HCT116 (cell line): ENCODE results near the gene DYNAP.

Source experiments
- ATF3 ChIP-seq: IDR thresholded peaks from 2 replicates; pipeline ENCODE4 v1.6.1; 2012
- CTCF ChIP-seq, 3 experiments: fragments of 200-600 bp in 1 of 3; sonication (generic) in 1 of 3; IDR thresholded peaks in 2 of 3; conservative IDR thresholded peaks in 1 of 3; 2 replicates each; pipeline ENCODE4 v1.5.1; 2012 to 2017; ENCODE audit warnings: low read depth in 2 of 3, low read length in 2 of 3, antibody characterized with exemption in 1 of 3, borderline replicate concordance in 1 of 3, control low read depth in 1 of 3, mild to moderate bottlenecking in 1 of 3, mixed read lengths in 1 of 3, mixed run types in 1 of 3, moderate library complexity in 1 of 3; ENCODE audit not compliant: insufficient read depth in 1 of 3
- EGR1 ChIP-seq: IDR thresholded peaks from 2 replicates; pipeline ENCODE4 v1.6.1; 2012; ENCODE audit warnings: low read depth
- ELF1 ChIP-seq: IDR thresholded peaks from 2 replicates; pipeline ENCODE4 v1.6.1; 2012; ENCODE audit warnings: low read depth, borderline replicate concordance
- EZH2 ChIP-seq: fragments of 200-600 bp; sonication (generic); IDR thresholded peaks from 2 replicates; pipeline ENCODE4 v1.6.1; 2017; ENCODE audit warnings: antibody characterized with exemption, mixed run types
- EZH2phosphoT487 ChIP-seq: fragments of 200-600 bp; IDR thresholded peaks from 2 replicates; pipeline ENCODE4 v1.6.1; 2018; ENCODE audit warnings: antibody characterized with exemption, borderline replicate concordance
- FOSL1 ChIP-seq: IDR thresholded peaks from 2 replicates; pipeline ENCODE4 v1.6.1; 2012; ENCODE audit warnings: low read depth
- MAX ChIP-seq: IDR thresholded peaks from 2 replicates; pipeline ENCODE4 v1.6.1; 2012
- POLR2A ChIP-seq: IDR thresholded peaks from 2 replicates; pipeline ENCODE4 v1.7.0; 2011; ENCODE audit warnings: borderline replicate concordance; ENCODE audit not compliant: insufficient read depth, insufficient read length; ENCODE audit errors: extremely low read depth
- REST ChIP-seq: IDR thresholded peaks from 2 replicates; pipeline ENCODE4 v1.6.1; 2012; ENCODE audit warnings: low read depth
- SP1 ChIP-seq: IDR thresholded peaks from 2 replicates; pipeline ENCODE4 v1.6.1; 2012; ENCODE audit warnings: low read depth
- TCF7L2 ChIP-seq: IDR thresholded peaks from 2 replicates; pipeline ENCODE4 v1.7.0; 2011; ENCODE audit warnings: borderline replicate concordance, inconsistent platforms; ENCODE audit not compliant: insufficient read depth, insufficient read length; ENCODE audit errors: extremely low read depth
- ZNF274 ChIP-seq: fragments of 200-500 bp; sonication (Bioruptor generic); IDR thresholded peaks from 2 replicates; pipeline ENCODE4 v1.6.1; 2014; ENCODE audit warnings: mild to moderate bottlenecking, low read depth, low read length, inconsistent platforms

GRCh38 chr18:54630963-54631362 lies 39.9 kb downstream of the DYNAP start:
- TF ChIP-seq EZH2 (no peak), CTCF (IDR thresholded peaks at IDR 0.05 in 2 of 3, conservative IDR thresholded peaks at IDR 0.05 in 1 of 3; ENCODE audit: borderline replicate concordance in 1 of 3, insufficient read depth in 1 of 3, low read depth in 2 of 3, low read length in 2 of 3) (no peak), EGR1 (no peak), ZNF274 (no peak), MAX (no peak), POLR2A (no peak), FOSL1 (no peak), TCF7L2 (no peak), REST (no peak), ATF3 (no peak), EZH2phosphoT487 (no peak), SP1 (no peak), ELF1 (no peak)
